Measurements from ENCODE around the gene NGRN.

- TF ChIP-seq, protein P1, sequence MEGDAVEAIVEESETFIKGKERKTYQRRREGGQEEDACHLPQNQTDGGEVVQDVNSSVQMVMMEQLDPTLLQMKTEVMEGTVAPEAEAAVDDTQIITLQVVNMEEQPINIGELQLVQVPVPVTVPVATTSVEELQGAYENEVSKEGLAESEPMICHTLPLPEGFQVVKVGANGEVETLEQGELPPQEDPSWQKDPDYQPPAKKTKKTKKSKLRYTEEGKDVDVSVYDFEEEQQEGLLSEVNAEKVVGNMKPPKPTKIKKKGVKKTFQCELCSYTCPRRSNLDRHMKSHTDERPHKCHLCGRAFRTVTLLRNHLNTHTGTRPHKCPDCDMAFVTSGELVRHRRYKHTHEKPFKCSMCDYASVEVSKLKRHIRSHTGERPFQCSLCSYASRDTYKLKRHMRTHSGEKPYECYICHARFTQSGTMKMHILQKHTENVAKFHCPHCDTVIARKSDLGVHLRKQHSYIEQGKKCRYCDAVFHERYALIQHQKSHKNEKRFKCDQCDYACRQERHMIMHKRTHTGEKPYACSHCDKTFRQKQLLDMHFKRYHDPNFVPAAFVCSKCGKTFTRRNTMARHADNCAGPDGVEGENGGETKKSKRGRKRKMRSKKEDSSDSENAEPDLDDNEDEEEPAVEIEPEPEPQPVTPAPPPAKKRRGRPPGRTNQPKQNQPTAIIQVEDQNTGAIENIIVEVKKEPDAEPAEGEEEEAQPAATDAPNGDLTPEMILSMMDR (IDR thresholded peaks at IDR 0.05): no peak
- TF ChIP-seq EZH2 (IDR thresholded peaks at IDR 0.05; ENCODE audit: borderline replicate concordance, insufficient read depth, low read depth, low read length, poor library complexity, severe bottlenecking): no peak
These were observed 26.1 kb upstream of the NGRN start for GRCh38 chr15:90239371-90239770.
